ENCODE measurements around the gene CIART.

- no peak for TF ChIP-seq CTCF (IDR thresholded peaks at IDR 0.05)
- no peak for TF ChIP-seq POLR2A (IDR thresholded peaks at IDR 0.05)
- TF ChIP-seq EP300 (IDR thresholded peaks at IDR 0.05), result no peak
- no peak for TF ChIP-seq POLR2AphosphoS5 (IDR thresholded peaks at IDR 0.05)
Observed at GRCh38 chr1:150311762-150312161, 29.4 kb downstream of the CIART start.
